ENCODE results near the gene ITPRID2.

ITPRID2 gene

GRCh38 chr2:181970160-181970794 is 78.7 kb downstream of the ITPRID2 start:
- no peak for DNase-seq

- DNase-seq = no peak
These were observed 79.5 kb downstream of the ITPRID2 start for GRCh38 chr2:181971032-181971431.

- DNase-seq = no peak
These were observed 81.1 kb downstream of the ITPRID2 start for GRCh38 chr2:181972431-181973170.

- DNase-seq = no peak
These were observed 81.7 kb downstream of the ITPRID2 start for GRCh38 chr2:181973171-181973783.

- DNase-seq = no peak
These were observed 86.3 kb downstream of the ITPRID2 start for GRCh38 chr2:181977661-181978350.

- DNase-seq = no peak
These were observed 87.0 kb downstream of the ITPRID2 start for GRCh38 chr2:181978351-181979150.

Measured in activated gamma-delta T cell (primary cell).